ENCODE data around the gene RBKS. TPM values are rescaled to one million over a fixed set of nuclear protein-coding genes. Genes with fewer than 3 reads are reported as not detected.
A peak's percentile ranks its signal among the peaks of the same experiment; 100 is the strongest.

Gene RBKS
- total RNA-seq, 1 experiment from 2014 or later, result 0.54 TPM

DNA sequence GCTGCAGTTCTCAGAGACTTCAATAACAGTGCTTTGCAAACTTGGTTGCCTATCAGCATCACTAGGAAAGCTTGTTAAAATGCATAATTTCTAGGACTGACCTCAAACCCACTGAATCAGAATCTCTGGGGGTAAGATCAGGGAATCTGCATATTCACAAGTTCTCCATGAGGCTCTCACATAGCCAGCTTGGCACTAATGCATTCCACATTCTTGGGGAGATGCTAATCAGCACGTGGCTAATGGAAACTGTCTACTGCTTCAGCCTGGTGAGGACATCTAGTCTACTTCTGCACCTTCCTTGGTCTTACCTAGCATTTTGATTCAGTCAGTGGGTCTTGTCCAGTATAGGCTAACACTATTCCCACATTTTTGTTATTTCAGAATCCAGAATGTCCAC, 56.3 kb downstream of the RBKS start:
- ChIA-PET POLR2A (ENCODE audit: low non-redundant PET) (no interaction called here), CTCF (no interaction called here)
- Histone ChIP-seq H3K9me3 (ENCODE audit: low read depth, low read length, poor library complexity, severe bottlenecking) (no peaks in the 10 kb centered on the region), H3K27me3 (replicated peaks; ENCODE audit: insufficient read depth, low read depth, low read length, poor library complexity) (no peaks in the 10 kb centered on the region), H3K4me1 (ENCODE audit: insufficient read depth, low read length, poor library complexity, severe bottlenecking) (no peaks in the 10 kb centered on the region), H3K27ac (ENCODE audit: low read depth, low read length, poor library complexity, severe bottlenecking) (no peak overlapping the region), H3K36me3 (ENCODE audit: insufficient read depth, low read length, poor library complexity, severe bottlenecking) (no peaks in the 10 kb centered on the region), H3K4me3 (ENCODE audit: low read depth, low read length, poor library complexity, severe bottlenecking) (no peak overlapping the region)
- no TSS peak for BruUV-seq (replicated peaks)
- intact Hi-C loops (cut with micrococcal nuclease; ENCODE audit: unreplicated experiment), result no loop called here
- TF ChIP-seq, protein P1, sequence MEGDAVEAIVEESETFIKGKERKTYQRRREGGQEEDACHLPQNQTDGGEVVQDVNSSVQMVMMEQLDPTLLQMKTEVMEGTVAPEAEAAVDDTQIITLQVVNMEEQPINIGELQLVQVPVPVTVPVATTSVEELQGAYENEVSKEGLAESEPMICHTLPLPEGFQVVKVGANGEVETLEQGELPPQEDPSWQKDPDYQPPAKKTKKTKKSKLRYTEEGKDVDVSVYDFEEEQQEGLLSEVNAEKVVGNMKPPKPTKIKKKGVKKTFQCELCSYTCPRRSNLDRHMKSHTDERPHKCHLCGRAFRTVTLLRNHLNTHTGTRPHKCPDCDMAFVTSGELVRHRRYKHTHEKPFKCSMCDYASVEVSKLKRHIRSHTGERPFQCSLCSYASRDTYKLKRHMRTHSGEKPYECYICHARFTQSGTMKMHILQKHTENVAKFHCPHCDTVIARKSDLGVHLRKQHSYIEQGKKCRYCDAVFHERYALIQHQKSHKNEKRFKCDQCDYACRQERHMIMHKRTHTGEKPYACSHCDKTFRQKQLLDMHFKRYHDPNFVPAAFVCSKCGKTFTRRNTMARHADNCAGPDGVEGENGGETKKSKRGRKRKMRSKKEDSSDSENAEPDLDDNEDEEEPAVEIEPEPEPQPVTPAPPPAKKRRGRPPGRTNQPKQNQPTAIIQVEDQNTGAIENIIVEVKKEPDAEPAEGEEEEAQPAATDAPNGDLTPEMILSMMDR (conservative IDR thresholded peaks at IDR 0.05; ENCODE audit: low read depth, low read length), result no peak
- no peak for TF ChIP-seq EZH2 (IDR thresholded peaks at IDR 0.05; ENCODE audit: borderline replicate concordance, low read depth, low read length, poor library complexity, severe bottlenecking)
- DNase-seq (ENCODE audit: low spot score), result peak; percentile 11

DNA sequence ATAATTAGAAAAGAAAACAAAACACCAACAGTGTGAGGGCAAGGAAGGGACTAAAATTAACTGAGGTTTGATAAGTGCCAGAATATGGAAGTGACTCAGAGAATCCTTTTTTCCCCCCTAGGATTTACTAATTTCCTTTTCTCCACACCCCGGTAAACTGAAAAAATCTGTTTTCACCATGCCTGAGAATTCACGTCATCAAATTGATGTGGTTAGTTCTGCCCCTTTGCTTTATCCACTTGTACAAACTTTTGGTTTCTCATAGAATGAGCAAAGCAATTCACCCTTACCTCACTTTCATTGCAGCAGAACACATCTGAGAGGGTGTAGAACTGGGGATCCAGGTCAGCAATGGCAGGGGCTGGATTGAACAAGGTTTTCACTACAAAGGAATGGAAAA, 57.8 kb downstream of the RBKS start:
- H3K9me3 ChIP-seq (ENCODE audit: low read depth, low read length, poor library complexity, severe bottlenecking), result no peaks in the 10 kb centered on the region
- no peaks in the 10 kb centered on the region for H3K36me3 ChIP-seq (ENCODE audit: insufficient read depth, low read length, poor library complexity, severe bottlenecking)
- BruUV-seq (replicated peaks), result no TSS peak
- no peaks in the 10 kb centered on the region for H3K27me3 ChIP-seq (replicated peaks; ENCODE audit: insufficient read depth, low read depth, low read length, poor library complexity)
- no peak overlapping the region for H3K4me3 ChIP-seq (ENCODE audit: low read depth, low read length, poor library complexity, severe bottlenecking)
- DNase-seq (ENCODE audit: low spot score), result peak; percentile 35
- ChIA-PET POLR2A (ENCODE audit: low non-redundant PET) (interaction anchor here (0.7 kb wide), 1 partner anchor 1493 kb away, joined by 3 read pairs; no protein-coding TSS in a partner anchor), CTCF (no interaction called here)
- H3K4me1 ChIP-seq (ENCODE audit: insufficient read depth, low read length, poor library complexity, severe bottlenecking), result no peaks in the 10 kb centered on the region
- H3K27ac ChIP-seq (ENCODE audit: low read depth, low read length, poor library complexity, severe bottlenecking), result no peak overlapping the region
- intact Hi-C loops (cut with micrococcal nuclease; ENCODE audit: unreplicated experiment), result no loop called here
- no peak for TF ChIP-seq EZH2 (IDR thresholded peaks at IDR 0.05; ENCODE audit: borderline replicate concordance, low read depth, low read length, poor library complexity, severe bottlenecking)
- TF ChIP-seq, protein P1 (conservative IDR thresholded peaks at IDR 0.05; ENCODE audit: low read depth, low read length), result no peak

DNA sequence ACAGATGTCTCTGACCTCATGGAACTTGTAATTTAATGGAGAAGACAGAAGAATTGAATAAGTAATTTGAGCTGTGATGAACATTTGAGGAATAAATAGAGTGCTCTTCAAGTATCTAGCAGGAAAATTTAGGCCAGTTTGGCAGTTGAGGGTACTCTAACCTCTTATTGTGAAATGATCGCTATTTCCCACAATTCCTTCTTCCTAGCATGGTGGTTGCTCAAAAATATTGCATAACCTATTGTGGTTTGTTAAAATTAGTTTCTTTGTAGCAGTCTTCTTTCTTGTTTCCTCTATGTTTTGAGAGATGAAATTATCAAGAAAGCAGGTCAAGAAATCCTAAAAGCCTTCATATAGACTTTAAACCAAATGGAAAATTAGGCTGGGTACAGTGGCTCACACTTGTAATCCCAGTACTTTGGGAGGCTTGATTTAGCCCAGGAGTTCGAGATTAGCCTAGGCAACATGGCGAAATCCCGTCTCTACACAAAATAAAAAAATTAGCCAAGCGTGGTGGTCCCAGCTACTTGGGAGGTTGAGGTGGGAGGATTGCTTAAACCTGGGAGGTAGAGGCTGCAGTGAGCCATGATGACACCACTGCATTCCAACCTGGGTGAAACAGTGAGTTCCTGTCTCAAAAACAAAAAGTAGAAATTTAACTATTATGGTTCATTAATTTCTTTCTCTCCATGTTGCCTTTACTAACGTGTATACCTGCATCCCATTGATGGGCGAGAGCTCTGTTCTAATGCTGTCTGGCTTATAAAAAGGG, 58.7 kb downstream of the RBKS start:
- H3K27ac ChIP-seq (ENCODE audit: low read depth, low read length, poor library complexity, severe bottlenecking), result no peak overlapping the region
- H3K9me3 ChIP-seq (ENCODE audit: low read depth, low read length, poor library complexity, severe bottlenecking), result no peaks in the 10 kb centered on the region
- no peak for DNase-seq (ENCODE audit: low spot score)
- intact Hi-C loops (cut with micrococcal nuclease; ENCODE audit: unreplicated experiment), result no loop called here
- H3K27me3 ChIP-seq (replicated peaks; ENCODE audit: insufficient read depth, low read depth, low read length, poor library complexity), result no peaks in the 10 kb centered on the region
- ChIA-PET POLR2A (ENCODE audit: low non-redundant PET) (interaction anchor here (0.7 kb wide), 1 partner anchor 1494 kb away, joined by 3 read pairs; no protein-coding TSS in a partner anchor), CTCF (no interaction called here)
- BruUV-seq (replicated peaks), result no TSS peak
- H3K4me1 ChIP-seq (ENCODE audit: insufficient read depth, low read length, poor library complexity, severe bottlenecking), result no peaks in the 10 kb centered on the region
- TF ChIP-seq, protein P1 (conservative IDR thresholded peaks at IDR 0.05; ENCODE audit: low read depth, low read length), result no peak
- TF ChIP-seq EZH2 (IDR thresholded peaks at IDR 0.05; ENCODE audit: borderline replicate concordance, low read depth, low read length, poor library complexity, severe bottlenecking), result no peak
- no peak overlapping the region for H3K4me3 ChIP-seq (ENCODE audit: low read depth, low read length, poor library complexity, severe bottlenecking)
- no peaks in the 10 kb centered on the region for H3K36me3 ChIP-seq (ENCODE audit: insufficient read depth, low read length, poor library complexity, severe bottlenecking)

Measured in A673 (cell line).